Measurements from ENCODE around the gene KPNA1. TPM values are rescaled to one million over a fixed set of nuclear protein-coding genes. Genes with fewer than 3 reads are reported as not detected.

The KPNA1 gene
- total RNA-seq, 1 donor from 2014 or later = 86.1 TPM

GRCh38 chr3:122553171-122553570, 38.4 kb upstream of the KPNA1 start:
- no peak overlapping the region for H3K27ac Mint-ChIP-seq (ENCODE audit: unreplicated experiment)
- no peak for DNase-seq

DNA sequence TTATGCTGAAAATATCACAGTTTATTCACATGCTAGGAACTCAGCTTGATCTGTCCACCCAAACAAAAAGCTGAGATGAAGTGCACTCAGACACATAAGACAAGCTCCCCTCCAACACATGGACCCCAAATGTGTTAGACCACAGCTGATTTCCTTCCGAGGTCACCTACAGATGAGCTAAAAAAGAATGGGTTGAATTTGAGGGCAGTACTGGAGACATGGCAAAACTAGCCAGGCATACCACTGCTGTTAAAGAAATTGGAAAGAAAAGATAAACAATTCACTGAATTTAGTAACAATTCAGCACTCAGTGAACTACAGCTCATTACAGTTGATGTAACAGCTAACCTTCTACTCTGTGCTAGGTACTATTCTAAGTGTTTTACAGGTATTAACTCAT, 33.9 kb upstream of the KPNA1 start:
- Mint-ChIP-seq H3K36me3 (ENCODE audit: unreplicated experiment) (no peaks in the 10 kb centered on the region), H3K27ac (ENCODE audit: unreplicated experiment) (no peak overlapping the region), H3K4me3 (ENCODE audit: unreplicated experiment) (no peak overlapping the region), H3K9me3 (ENCODE audit: unreplicated experiment) (no peaks in the 10 kb centered on the region), H3K27me3 (ENCODE audit: unreplicated experiment) (no peaks in the 10 kb centered on the region), H3K4me1 (ENCODE audit: low read depth, unreplicated experiment) (no peaks in the 10 kb centered on the region)
- no peak for DNase-seq
- TF ChIP-seq, protein P1, sequence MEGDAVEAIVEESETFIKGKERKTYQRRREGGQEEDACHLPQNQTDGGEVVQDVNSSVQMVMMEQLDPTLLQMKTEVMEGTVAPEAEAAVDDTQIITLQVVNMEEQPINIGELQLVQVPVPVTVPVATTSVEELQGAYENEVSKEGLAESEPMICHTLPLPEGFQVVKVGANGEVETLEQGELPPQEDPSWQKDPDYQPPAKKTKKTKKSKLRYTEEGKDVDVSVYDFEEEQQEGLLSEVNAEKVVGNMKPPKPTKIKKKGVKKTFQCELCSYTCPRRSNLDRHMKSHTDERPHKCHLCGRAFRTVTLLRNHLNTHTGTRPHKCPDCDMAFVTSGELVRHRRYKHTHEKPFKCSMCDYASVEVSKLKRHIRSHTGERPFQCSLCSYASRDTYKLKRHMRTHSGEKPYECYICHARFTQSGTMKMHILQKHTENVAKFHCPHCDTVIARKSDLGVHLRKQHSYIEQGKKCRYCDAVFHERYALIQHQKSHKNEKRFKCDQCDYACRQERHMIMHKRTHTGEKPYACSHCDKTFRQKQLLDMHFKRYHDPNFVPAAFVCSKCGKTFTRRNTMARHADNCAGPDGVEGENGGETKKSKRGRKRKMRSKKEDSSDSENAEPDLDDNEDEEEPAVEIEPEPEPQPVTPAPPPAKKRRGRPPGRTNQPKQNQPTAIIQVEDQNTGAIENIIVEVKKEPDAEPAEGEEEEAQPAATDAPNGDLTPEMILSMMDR (IDR thresholded peaks at IDR 0.05; ENCODE audit: partially characterized antibody, unreplicated experiment) = no peak

More at GRCh38 chr3:122553171-122553570, 38.4 kb upstream of the KPNA1 start:
- no peaks in the 10 kb centered on the region for H3K36me3 Mint-ChIP-seq (ENCODE audit: unreplicated experiment)
- H3K4me3 Mint-ChIP-seq (ENCODE audit: unreplicated experiment) = no peak overlapping the region
- no peaks in the 10 kb centered on the region for H3K27me3 Mint-ChIP-seq (ENCODE audit: unreplicated experiment)
- TF ChIP-seq, protein P1 (IDR thresholded peaks at IDR 0.05; ENCODE audit: partially characterized antibody, unreplicated experiment) = no peak
- H3K4me1 Mint-ChIP-seq (ENCODE audit: low read depth, unreplicated experiment) = no peaks in the 10 kb centered on the region
- H3K9me3 Mint-ChIP-seq (ENCODE audit: unreplicated experiment) = no peaks in the 10 kb centered on the region

GRCh38 chr3:122548076-122548475, 33.3 kb upstream of the KPNA1 start:
- Mint-ChIP-seq H3K4me1 (ENCODE audit: low read depth, unreplicated experiment) (no peaks in the 10 kb centered on the region), H3K27me3 (ENCODE audit: unreplicated experiment) (no peaks in the 10 kb centered on the region), H3K4me3 (ENCODE audit: unreplicated experiment) (no peak overlapping the region), H3K27ac (ENCODE audit: unreplicated experiment) (no peak overlapping the region), H3K9me3 (ENCODE audit: unreplicated experiment) (no peaks in the 10 kb centered on the region), H3K36me3 (ENCODE audit: unreplicated experiment) (no peaks in the 10 kb centered on the region)
- TF ChIP-seq, protein P1 (IDR thresholded peaks at IDR 0.05; ENCODE audit: partially characterized antibody, unreplicated experiment) = no peak
- DNase-seq = no peak

DNA sequence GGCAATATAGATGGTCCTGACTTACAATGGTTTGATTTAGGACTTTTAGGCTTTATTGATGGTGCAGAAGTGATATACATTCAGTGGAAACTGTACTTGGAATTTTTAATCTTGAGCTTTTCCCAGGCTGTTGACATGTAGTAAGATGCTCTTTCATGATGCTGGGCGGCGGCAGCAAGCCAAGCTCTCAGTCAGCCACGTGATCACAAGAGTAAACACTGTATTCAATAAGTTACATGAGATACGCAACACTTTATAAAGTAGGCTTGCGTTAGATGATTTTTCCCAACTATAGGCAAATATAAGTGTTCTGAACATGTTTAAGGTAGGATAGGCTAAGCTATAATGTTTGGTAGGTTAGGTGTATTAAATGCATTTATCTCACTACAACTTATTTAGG, 31.4 kb upstream of the KPNA1 start:
- no peak for DNase-seq
- Mint-ChIP-seq H3K4me3 (ENCODE audit: unreplicated experiment) (no peak overlapping the region), H3K36me3 (ENCODE audit: unreplicated experiment) (no peaks in the 10 kb centered on the region), H3K4me1 (ENCODE audit: low read depth, unreplicated experiment) (no peaks in the 10 kb centered on the region), H3K27me3 (ENCODE audit: unreplicated experiment) (no peaks in the 10 kb centered on the region), H3K27ac (ENCODE audit: unreplicated experiment) (no peak overlapping the region), H3K9me3 (ENCODE audit: unreplicated experiment) (no peaks in the 10 kb centered on the region)
- TF ChIP-seq, protein P1 (IDR thresholded peaks at IDR 0.05; ENCODE audit: partially characterized antibody, unreplicated experiment) = no peak

GRCh38 chr3:122538956-122539490, 24.3 kb upstream of the KPNA1 start:
- Mint-ChIP-seq H3K4me1 (ENCODE audit: low read depth, unreplicated experiment) (no peaks in the 10 kb centered on the region), H3K27me3 (ENCODE audit: unreplicated experiment) (peaks cover 3% of the 10 kb centered on the region), H3K4me3 (ENCODE audit: unreplicated experiment) (no peak overlapping the region), H3K9me3 (ENCODE audit: unreplicated experiment) (no peaks in the 10 kb centered on the region), H3K27ac (ENCODE audit: unreplicated experiment) (no peak overlapping the region), H3K36me3 (ENCODE audit: unreplicated experiment) (no peaks in the 10 kb centered on the region)
- DNase-seq = no peak
- TF ChIP-seq, protein P1 (IDR thresholded peaks at IDR 0.05; ENCODE audit: partially characterized antibody, unreplicated experiment) = no peak

All from glutamatergic neuron (in vitro differentiated cells).